GM21619 (cell line): ENCODE results near the gene ZEB1.
"Not testable (repeated sequence)": the region's sequence is repeated elsewhere in the genome, so short reads cannot be mapped to it uniquely, and the experiment has no call there.

Experiments
- ATAC-seq: cut with Tn5 transposase; IDR thresholded peaks from one replicate; pipeline ENCODE4 v1.9.1; 2021; ENCODE audit not compliant: unreplicated experiment

ZEB1 gene

GRCh38 chr10:31418481-31418880, 99.5 kb downstream of the ZEB1 start:
- ATAC-seq = no peak

- ATAC-seq = no peak
These were observed 100.5 kb downstream of the ZEB1 start for GRCh38 chr10:31419394-31420063.

GRCh38 chr10:31421322-31421721, 102.3 kb downstream of the ZEB1 start:
- ATAC-seq = no peak

GRCh38 chr10:31422634-31423033, 103.6 kb downstream of the ZEB1 start:
- no peak for ATAC-seq

GRCh38 chr10:31424473-31424872, 105.5 kb downstream of the ZEB1 start:
- no peak for ATAC-seq

- no peak for ATAC-seq
These were observed 107.4 kb downstream of the ZEB1 start for GRCh38 chr10:31426401-31426800.

- not testable (repeated sequence) for ATAC-seq
These were observed 108.3 kb downstream of the ZEB1 start for GRCh38 chr10:31427334-31427733.

GRCh38 chr10:31428499-31428898, 109.5 kb downstream of the ZEB1 start:
- ATAC-seq = not testable (repeated sequence)

GRCh38 chr10:31431021-31431420, 112.0 kb downstream of the ZEB1 start:
- no peak for ATAC-seq

- no peak for ATAC-seq
These were observed 118.9 kb downstream of the ZEB1 start for GRCh38 chr10:31437959-31438358.

- no peak for ATAC-seq
These were observed 132.8 kb downstream of the ZEB1 start for GRCh38 chr10:31451766-31452165.

GRCh38 chr10:31456468-31456867, 137.5 kb downstream of the ZEB1 start:
- no peak for ATAC-seq

- no peak for ATAC-seq
These were observed 138.8 kb downstream of the ZEB1 start for GRCh38 chr10:31457858-31458257.

GRCh38 chr10:31458974-31459373, 140.0 kb downstream of the ZEB1 start:
- no peak for ATAC-seq

GRCh38 chr10:31460242-31460641, 141.2 kb downstream of the ZEB1 start:
- ATAC-seq = no peak

- no peak for ATAC-seq
These were observed 145.5 kb downstream of the ZEB1 start for GRCh38 chr10:31464552-31464951.

GRCh38 chr10:31466313-31466712, 147.3 kb downstream of the ZEB1 start:
- ATAC-seq = no peak

- no peak for ATAC-seq
These were observed 148.9 kb downstream of the ZEB1 start for GRCh38 chr10:31467791-31468535.

- no peak for ATAC-seq
These were observed 149.5 kb downstream of the ZEB1 start for GRCh38 chr10:31468536-31468859.

GRCh38 chr10:31475519-31475918, 156.5 kb downstream of the ZEB1 start:
- no peak for ATAC-seq

- ATAC-seq = no peak
These were observed 157.1 kb downstream of the ZEB1 start for GRCh38 chr10:31476088-31476487.

GRCh38 chr10:31477584-31477983, 158.6 kb downstream of the ZEB1 start:
- no peak for ATAC-seq

- ATAC-seq = no peak
These were observed 160.7 kb downstream of the ZEB1 start for GRCh38 chr10:31479752-31480151.
